ENCODE results near the gene HCK.
"Not testable (repeated sequence)": the region's sequence is repeated elsewhere in the genome, so short reads cannot be mapped to it uniquely, and the experiment has no call there.

Gene HCK

GRCh38 chr20:32109392-32110172, 57.5 kb downstream of the HCK start, which contains the start of gene TM9SF4:
Gene TM9SF4, plus strand, starts transcription at chr20:32109714. Its CDS starts 27 bp downstream, at chr20:32109741.
- peak; percentile 93 to 98 for DNase-seq

GRCh38 chr20:32110173-32110704, 58.2 kb downstream of the HCK start:
- no peak for DNase-seq

GRCh38 chr20:32110727-32111126, 58.7 kb downstream of the HCK start:
- no peak for DNase-seq

GRCh38 chr20:32111156-32111686, 59.2 kb downstream of the HCK start:
- no peak for DNase-seq

GRCh38 chr20:32111753-32112152, 59.7 kb downstream of the HCK start:
- DNase-seq: no peak

- no peak for DNase-seq
Observed at GRCh38 chr20:32112841-32113240, 60.8 kb downstream of the HCK start.

GRCh38 chr20:32113591-32114260, 61.7 kb downstream of the HCK start:
- DNase-seq: no peak

- DNase-seq: no peak
Observed at GRCh38 chr20:32114305-32114960, 62.4 kb downstream of the HCK start.

GRCh38 chr20:32115211-32115767, 63.2 kb downstream of the HCK start:
- no peak for DNase-seq

GRCh38 chr20:32116079-32116521, 64.1 kb downstream of the HCK start:
- no peak for DNase-seq

GRCh38 chr20:32116796-32117195, 64.8 kb downstream of the HCK start:
- not testable (repeated sequence) for DNase-seq

GRCh38 chr20:32118427-32118826, 66.4 kb downstream of the HCK start:
- not testable (repeated sequence) for DNase-seq

- no peak for DNase-seq
Observed at GRCh38 chr20:32119734-32120133, 67.7 kb downstream of the HCK start.

GRCh38 chr20:32121908-32122307, 69.9 kb downstream of the HCK start:
- DNase-seq: not testable (repeated sequence)

- DNase-seq: no peak
Observed at GRCh38 chr20:32123088-32123487, 71.0 kb downstream of the HCK start.

- DNase-seq: no peak
Observed at GRCh38 chr20:32124916-32125454, 72.9 kb downstream of the HCK start.

- DNase-seq: no peak
Observed at GRCh38 chr20:32125506-32125905, 73.5 kb downstream of the HCK start.

GRCh38 chr20:32126919-32127318, 74.9 kb downstream of the HCK start:
- no peak for DNase-seq

GRCh38 chr20:32127347-32127746, 75.3 kb downstream of the HCK start:
- no peak for DNase-seq

GRCh38 chr20:32128167-32128566, 76.1 kb downstream of the HCK start:
- DNase-seq: no peak

GRCh38 chr20:32129863-32130262, 77.8 kb downstream of the HCK start:
- no peak for DNase-seq

GRCh38 chr20:32130352-32130751, 78.3 kb downstream of the HCK start:
- DNase-seq: no peak

GRCh38 chr20:32130965-32131364, 78.9 kb downstream of the HCK start:
- no peak for DNase-seq
